ENCODE measurements around the gene SMYD3.

The SMYD3 gene

DNA sequence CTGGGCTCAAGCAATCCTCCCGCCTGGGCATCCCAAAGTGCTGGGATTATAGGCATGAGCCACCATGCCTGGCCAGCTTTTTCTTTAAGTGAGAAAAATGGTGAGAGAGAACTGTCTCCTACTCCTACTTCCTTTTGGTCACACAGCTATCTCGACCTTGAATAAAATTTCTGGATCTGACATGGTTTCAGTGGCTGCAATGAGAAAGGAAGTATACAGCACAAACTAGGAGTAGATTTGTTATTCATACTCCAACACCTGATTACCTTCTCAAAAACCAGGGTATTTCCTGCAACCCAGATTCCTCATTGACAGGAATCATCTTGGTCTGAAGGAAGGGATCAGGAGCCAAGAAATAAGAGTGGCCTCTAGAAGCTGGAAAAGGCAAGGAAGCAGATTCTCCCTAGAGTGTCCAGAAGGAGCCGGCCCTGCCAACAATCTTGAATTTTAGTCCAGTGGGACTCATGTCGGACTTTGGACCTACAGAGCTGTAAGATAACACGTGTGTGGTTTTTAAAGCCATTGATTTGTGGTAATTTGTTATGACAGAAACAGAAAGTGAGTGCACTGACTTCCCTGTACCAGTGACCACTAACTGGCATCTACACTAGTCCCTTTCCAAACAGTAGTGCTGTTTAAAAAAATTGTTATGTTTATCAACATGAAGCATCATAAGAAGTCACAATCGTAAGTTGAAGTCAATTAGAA lies 516.6 kb downstream of the SMYD3 start:
- Histone ChIP-seq H3K4me1 (ENCODE audit: control insufficient read depth, low read length) (no peaks in the 10 kb centered on the region), H3K36me3 (ENCODE audit: control insufficient read depth, low read length) (no peaks in the 10 kb centered on the region), H3K79me2 (ENCODE audit: control insufficient read depth, low read length) (no peaks in the 10 kb centered on the region), H3K9me3 (ENCODE audit: control insufficient read depth, insufficient read depth, low read length) (no peaks in the 10 kb centered on the region), H3K27ac (ENCODE audit: low read depth, low read length) (no peak overlapping the region), H3K4me3 (ENCODE audit: low read length) (no peak overlapping the region), H3K4me2 (ENCODE audit: low read length) (no peak overlapping the region), H4K20me1 (ENCODE audit: control insufficient read depth, insufficient read depth, low read depth, low read length) (no peaks in the 10 kb centered on the region), H3F3A (ENCODE audit: control insufficient read depth, insufficient read depth) (no peaks in the 10 kb centered on the region), H3K27me3 (ENCODE audit: control insufficient read depth, low read length) (no peaks in the 10 kb centered on the region), H3K9me2 (replicated peaks; ENCODE audit: control insufficient read depth, low read length) (no peaks in the 10 kb centered on the region; the same call in 1 of the 2 replicates)
- TF ChIP-seq, protein P1, sequence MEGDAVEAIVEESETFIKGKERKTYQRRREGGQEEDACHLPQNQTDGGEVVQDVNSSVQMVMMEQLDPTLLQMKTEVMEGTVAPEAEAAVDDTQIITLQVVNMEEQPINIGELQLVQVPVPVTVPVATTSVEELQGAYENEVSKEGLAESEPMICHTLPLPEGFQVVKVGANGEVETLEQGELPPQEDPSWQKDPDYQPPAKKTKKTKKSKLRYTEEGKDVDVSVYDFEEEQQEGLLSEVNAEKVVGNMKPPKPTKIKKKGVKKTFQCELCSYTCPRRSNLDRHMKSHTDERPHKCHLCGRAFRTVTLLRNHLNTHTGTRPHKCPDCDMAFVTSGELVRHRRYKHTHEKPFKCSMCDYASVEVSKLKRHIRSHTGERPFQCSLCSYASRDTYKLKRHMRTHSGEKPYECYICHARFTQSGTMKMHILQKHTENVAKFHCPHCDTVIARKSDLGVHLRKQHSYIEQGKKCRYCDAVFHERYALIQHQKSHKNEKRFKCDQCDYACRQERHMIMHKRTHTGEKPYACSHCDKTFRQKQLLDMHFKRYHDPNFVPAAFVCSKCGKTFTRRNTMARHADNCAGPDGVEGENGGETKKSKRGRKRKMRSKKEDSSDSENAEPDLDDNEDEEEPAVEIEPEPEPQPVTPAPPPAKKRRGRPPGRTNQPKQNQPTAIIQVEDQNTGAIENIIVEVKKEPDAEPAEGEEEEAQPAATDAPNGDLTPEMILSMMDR (IDR thresholded peaks at IDR 0.05; ENCODE audit: low read depth, low read length, poor library complexity, severe bottlenecking): no peak
- TF ChIP-seq EZH2phosphoT487 (IDR thresholded peaks at IDR 0.05; ENCODE audit: borderline replicate concordance, low read length): no peak

GRCh38 chr1:245988393-245989078 lies 518.5 kb downstream of the SMYD3 start:
- Histone ChIP-seq H3K36me3 (ENCODE audit: control insufficient read depth, low read length) (no peaks in the 10 kb centered on the region), H3K4me2 (ENCODE audit: low read length) (no peak overlapping the region), H3K27ac (ENCODE audit: low read depth, low read length) (no peak overlapping the region), H3K4me3 (ENCODE audit: low read length) (no peak overlapping the region), H3K9me3 (ENCODE audit: control insufficient read depth, insufficient read depth, low read length) (no peaks in the 10 kb centered on the region), H3K4me1 (ENCODE audit: control insufficient read depth, low read length) (no peaks in the 10 kb centered on the region), H3K79me2 (ENCODE audit: control insufficient read depth, low read length) (no peaks in the 10 kb centered on the region), H4K20me1 (ENCODE audit: control insufficient read depth, insufficient read depth, low read depth, low read length) (no peaks in the 10 kb centered on the region), H3K9me2 (replicated peaks; ENCODE audit: control insufficient read depth, low read length) (no peaks in the 10 kb centered on the region; the same call in 1 of the 2 replicates), H3F3A (ENCODE audit: control insufficient read depth, insufficient read depth) (no peaks in the 10 kb centered on the region), H3K27me3 (ENCODE audit: control insufficient read depth, low read length) (no peaks in the 10 kb centered on the region)
- no peak for TF ChIP-seq EZH2phosphoT487 (IDR thresholded peaks at IDR 0.05; ENCODE audit: borderline replicate concordance, low read length)
- TF ChIP-seq, protein P1 (IDR thresholded peaks at IDR 0.05; ENCODE audit: low read depth, low read length, poor library complexity, severe bottlenecking): no peak

- H3K36me3 ChIP-seq (ENCODE audit: control insufficient read depth, low read length): no peaks in the 10 kb centered on the region
- TF ChIP-seq EZH2phosphoT487 (IDR thresholded peaks at IDR 0.05; ENCODE audit: borderline replicate concordance, low read length): no peak
- TF ChIP-seq, protein P1 (IDR thresholded peaks at IDR 0.05; ENCODE audit: low read depth, low read length, poor library complexity, severe bottlenecking): no peak
Measured at GRCh38 chr1:245987997-245988392, 519.1 kb downstream of the SMYD3 start.

More at GRCh38 chr1:245987997-245988392, 519.1 kb downstream of the SMYD3 start:
- Histone ChIP-seq H3K4me2 (ENCODE audit: low read length) (no peak overlapping the region), H3K27ac (ENCODE audit: low read depth, low read length) (no peak overlapping the region), H4K20me1 (ENCODE audit: control insufficient read depth, insufficient read depth, low read depth, low read length) (no peaks in the 10 kb centered on the region), H3K9me2 (replicated peaks; ENCODE audit: control insufficient read depth, low read length) (no peaks in the 10 kb centered on the region; the same call in 1 of the 2 replicates), H3F3A (ENCODE audit: control insufficient read depth, insufficient read depth) (no peaks in the 10 kb centered on the region), H3K4me1 (ENCODE audit: control insufficient read depth, low read length) (no peaks in the 10 kb centered on the region), H3K27me3 (ENCODE audit: control insufficient read depth, low read length) (no peaks in the 10 kb centered on the region), H3K9me3 (ENCODE audit: control insufficient read depth, insufficient read depth, low read length) (no peaks in the 10 kb centered on the region), H3K79me2 (ENCODE audit: control insufficient read depth, low read length) (no peaks in the 10 kb centered on the region), H3K4me3 (ENCODE audit: low read length) (no peak overlapping the region)

All from DOHH2 (cell line).